H1 (cell line): ENCODE results near the gene USP20. TPM values are rescaled to one million over a fixed set of nuclear protein-coding genes. Genes with fewer than 3 reads are reported as not detected.

ENCODE experiments used
- CTCF ChIA-PET: fragments of 300-600 bp; sonication (Branson Sonifier 250); formaldehyde crosslinking; loops from one replicate; lab custom pipeline; 2021; ENCODE audit not compliant: partially characterized antibody; lab: Charles Lee
- POLR2A ChIA-PET: fragments of 300-600 bp; sonication (Branson Sonifier 250); formaldehyde crosslinking; loops from one replicate; lab custom pipeline; 2021; ENCODE audit warnings: inconsistent platforms; ENCODE audit not compliant: partially characterized antibody; lab: Charles Lee
- DNase-seq, 2 experiments: peaks; one replicate each; pipeline versions ENCODE4 v3.0.0 to v3.0.0-alpha.2; 2010 to 2022; ENCODE audit warnings: low spot score in 2 of 2, low read depth in 1 of 2, mixed read lengths in 1 of 2
- FAIRE-seq: peaks from 2 replicates; lab custom pipeline; 2011; peaks lifted over from hg19 to GRCh38; lab: Jason Lieb, UNC
- H2AFZ ChIP-seq: 2 replicates; pipeline ENCODE4 v1.8.1; 2012; ENCODE audit warnings: low read length, inconsistent platforms
- H2AK5ac ChIP-seq: 2 replicates; pipeline ENCODE4 v1.6.1; 2013; ENCODE audit warnings: low read depth, low read length
- H2BK120ac ChIP-seq: replicated peaks from 2 replicates; pipeline ENCODE3; 2013; ENCODE audit warnings: low read depth, low read length, inconsistent platforms
- H2BK12ac ChIP-seq: 2 replicates; pipeline ENCODE4 v1.6.1; 2013; ENCODE audit warnings: low read depth, low read length
- H2BK15ac ChIP-seq: 2 replicates; pipeline ENCODE4 v1.6.1; 2013; ENCODE audit warnings: low read length
- H2BK20ac ChIP-seq: 2 replicates; pipeline ENCODE4 v1.6.1; 2013; ENCODE audit warnings: low read length
- H2BK5ac ChIP-seq: 2 replicates; pipeline ENCODE4 v1.6.1; 2013; ENCODE audit warnings: low read depth, low read length
- H3K14ac ChIP-seq: 2 replicates; pipeline ENCODE4 v1.6.1; 2013; ENCODE audit warnings: inconsistent platforms; ENCODE audit not compliant: insufficient read length
- H3K18ac ChIP-seq: 2 replicates; pipeline ENCODE4 v1.6.1; 2013; ENCODE audit warnings: low read length; ENCODE audit errors: extremely low read depth
- H3K23ac ChIP-seq: 2 replicates; pipeline ENCODE4 v1.6.1; 2013; ENCODE audit warnings: inconsistent platforms; ENCODE audit not compliant: insufficient read length
- H3K23me2 ChIP-seq: 2 replicates; pipeline ENCODE4 v1.6.1; 2013; ENCODE audit warnings: low read depth, low read length
- H3K27ac ChIP-seq: 2 replicates; pipeline ENCODE4 v1.6.1; 2011; ENCODE audit warnings: low read depth, low read length, inconsistent platforms
- H3K27me3 ChIP-seq, 4 experiments: replicated peaks in 1 of 4; 1 replicate in 1 of 4; 2 replicates in 3 of 4; pipeline versions ENCODE4 v1.6.1 to v1.8.1; 2011 to 2013; ENCODE audit warnings: low read length in 3 of 4, mild to moderate bottlenecking in 3 of 4, inconsistent platforms in 2 of 4, mixed read lengths in 2 of 4, moderate library complexity in 1 of 4; ENCODE audit not compliant: control insufficient read depth in 3 of 4, insufficient read depth in 3 of 4; ENCODE audit errors: extremely low read depth in 1 of 4
- H3K36me3 ChIP-seq, 4 experiments: 2 replicates each; pipeline versions ENCODE4 v1.6.1 to v1.8.1; 2011 to 2013; ENCODE audit warnings: mild to moderate bottlenecking in 4 of 4, low read length in 3 of 4, moderate library complexity in 2 of 4, control low read depth in 1 of 4, inconsistent platforms in 1 of 4; ENCODE audit not compliant: insufficient read depth in 4 of 4, control insufficient read depth in 2 of 4
- H3K4ac ChIP-seq: replicated peaks from 2 replicates; pipeline ENCODE3; 2013; ENCODE audit warnings: low read length, low read depth, mixed read lengths, inconsistent platforms; ENCODE audit not compliant: insufficient read length
- H3K4me1 ChIP-seq, 4 experiments: replicated peaks in 1 of 4; 1 replicate in 1 of 4; 2 replicates in 3 of 4; pipeline versions ENCODE4 v1.6.1 to v1.8.1; 2011 to 2013; ENCODE audit warnings: low read length in 3 of 4, inconsistent platforms in 2 of 4, mixed read lengths in 1 of 4; ENCODE audit not compliant: insufficient read depth in 4 of 4, control insufficient read depth in 3 of 4
- H3K4me2 ChIP-seq, 2 experiments: 2 replicates each; pipeline versions ENCODE4 v1.6.1 to v1.8.1; 2011 to 2013; ENCODE audit warnings: low read depth in 2 of 2, low read length in 2 of 2, control low read depth in 1 of 2, inconsistent platforms in 1 of 2, mild to moderate bottlenecking in 1 of 2; ENCODE audit not compliant: insufficient read depth in 1 of 2
- H3K4me3 ChIP-seq, 4 experiments: fragments of 200-600, 300-600 bp in 1 of 4; sonication (generic), shearing (Covaris generic), sonication (Bioruptor Twin) in 1 of 4; 2 replicates each; pipeline versions ENCODE4 v1.5.1 to v1.8.1; 2011 to 2016; ENCODE audit warnings: low read length in 4 of 4, low read depth in 3 of 4, control low read depth in 2 of 4, inconsistent platforms in 2 of 4, mild to moderate bottlenecking in 2 of 4, mixed read lengths in 1 of 4, moderate library complexity in 1 of 4; ENCODE audit not compliant: insufficient read depth in 2 of 4; ENCODE audit errors: extremely low read depth in 1 of 4
- H3K56ac ChIP-seq: replicated peaks from 2 replicates; pipeline ENCODE3; 2013; ENCODE audit warnings: low read depth, mild to moderate bottlenecking, mixed read lengths, low read length, inconsistent platforms; ENCODE audit not compliant: insufficient read length
- H3K79me1 ChIP-seq: 2 replicates; pipeline ENCODE4 v1.6.1; 2013; ENCODE audit warnings: low read depth, low read length, control low read depth
- H3K79me2 ChIP-seq, 2 experiments: 2 replicates each; pipeline versions ENCODE4 v1.6.1 to v1.8.1; 2012 to 2013; ENCODE audit warnings: low read length in 2 of 2, mild to moderate bottlenecking in 2 of 2, inconsistent platforms in 1 of 2; ENCODE audit not compliant: insufficient read depth in 2 of 2, control insufficient read depth in 1 of 2
- H3K9ac ChIP-seq, 4 experiments: replicated peaks in 1 of 4; 1 replicate in 1 of 4; 2 replicates in 3 of 4; pipeline versions ENCODE4 v1.6.1 to v1.8.1; 2011 to 2013; ENCODE audit warnings: low read depth in 3 of 4, low read length in 3 of 4, control low read depth in 2 of 4, mild to moderate bottlenecking in 2 of 4, moderate library complexity in 2 of 4, inconsistent platforms in 1 of 4; ENCODE audit errors: extremely low read depth in 1 of 4
- H3K9me3 ChIP-seq, 2 experiments: 2 replicates each; pipeline versions ENCODE4 v1.6.1 to v1.8.1; 2012 to 2013; ENCODE audit warnings: mild to moderate bottlenecking in 2 of 2, moderate library complexity in 2 of 2, control low read depth in 1 of 2, inconsistent platforms in 1 of 2, low read depth in 1 of 2, low read length in 1 of 2, mixed read lengths in 1 of 2; ENCODE audit not compliant: insufficient read depth in 2 of 2
- H4K20me1 ChIP-seq, 2 experiments: replicated peaks in 1 of 2; 2 replicates each; pipeline versions ENCODE3 to v1.8.1; 2011 to 2013; ENCODE audit warnings: inconsistent platforms in 2 of 2, low read length in 2 of 2, mild to moderate bottlenecking in 1 of 2; ENCODE audit not compliant: insufficient read depth in 2 of 2, control insufficient read depth in 1 of 2
- H4K5ac ChIP-seq: 2 replicates; pipeline ENCODE4 v1.6.1; 2013; ENCODE audit warnings: low read length, low read depth, mixed read lengths, inconsistent platforms; ENCODE audit not compliant: insufficient read length
- H4K8ac ChIP-seq: 2 replicates; pipeline ENCODE4 v1.8.0; 2013; ENCODE audit warnings: mild to moderate bottlenecking, moderate library complexity, low read length, inconsistent platforms; ENCODE audit not compliant: insufficient read depth; ENCODE audit errors: extremely low read depth
- H4K91ac ChIP-seq: replicated peaks from 2 replicates; pipeline ENCODE3; 2013; ENCODE audit warnings: low read length, mixed read lengths, inconsistent platforms; ENCODE audit not compliant: insufficient read length
- CEBPB ChIP-seq: IDR thresholded peaks from 2 replicates; pipeline ENCODE4 v1.6.1; 2012; ENCODE audit warnings: low read depth, low read length
- HDAC6 ChIP-seq: IDR thresholded peaks from one replicate; pipeline ENCODE4 v1.7.1; 2012; ENCODE audit warnings: low read depth, mild to moderate bottlenecking, inconsistent platforms, low read length, moderate library complexity
- MAFK ChIP-seq: IDR thresholded peaks from 2 replicates; pipeline ENCODE4 v1.6.1; 2012; ENCODE audit warnings: low read depth, mild to moderate bottlenecking, improper control_type of control experiment, low read length
- NRF1 ChIP-seq: IDR thresholded peaks from 2 replicates; pipeline ENCODE4 v1.6.1; 2011; ENCODE audit warnings: mild to moderate bottlenecking, low read depth, low read length, improper control_type of control experiment
- POLR2AphosphoS5 ChIP-seq: IDR thresholded peaks from 2 replicates; pipeline ENCODE4 v1.6.1; 2011; ENCODE audit warnings: low read depth, low read length
- RNF2 ChIP-seq: fragments of 200-900, 300-1000 bp; sonication (generic); IDR thresholded peaks from 2 replicates; pipeline ENCODE4 v1.7.1; 2016; ENCODE audit warnings: borderline replicate concordance, low read depth, mild to moderate bottlenecking, antibody characterized with exemption, low read length; ENCODE audit not compliant: poor library complexity, severe bottlenecking; ENCODE audit errors: missing control alignments
- SAP30 ChIP-seq: fragments of 300-600 bp; sonication (generic); IDR thresholded peaks from 2 replicates; pipeline ENCODE4 v1.7.1; 2012; ENCODE audit warnings: low read length, moderate library complexity, mild to moderate bottlenecking, inconsistent platforms; ENCODE audit not compliant: insufficient read depth, insufficient replicate concordance
- SIRT6 ChIP-seq: IDR thresholded peaks from one replicate; pipeline ENCODE4 v1.7.1; 2012; ENCODE audit warnings: low read length, inconsistent platforms
- SIX5 ChIP-seq: IDR thresholded peaks from 2 replicates; pipeline ENCODE4 v1.6.1; 2011; ENCODE audit warnings: mild to moderate bottlenecking, low read depth, low read length
- SP2 ChIP-seq: IDR thresholded peaks from 2 replicates; pipeline ENCODE4 v1.6.1; 2012; ENCODE audit warnings: mild to moderate bottlenecking, low read length, inconsistent platforms
- SP4 ChIP-seq: IDR thresholded peaks from 2 replicates; pipeline ENCODE4 v1.6.1; 2012; ENCODE audit warnings: low read length, inconsistent platforms
- TAF1 ChIP-seq: IDR thresholded peaks from 2 replicates; pipeline ENCODE4 v1.6.1; 2011; ENCODE audit warnings: mild to moderate bottlenecking, low read depth, low read length
- TAF7 ChIP-seq: optimal IDR thresholded peaks from 2 replicates; pipeline ENCODE3; 2011; ENCODE audit warnings: low read depth, mild to moderate bottlenecking, inconsistent platforms, low read length, moderate library complexity, borderline replicate concordance
- WGBS, 2 experiments: shearing (Covaris generic) in 1 of 2; methylation state at CpG; one replicate each; pipeline versions ENCODE4 v1.1.6 to v1.1.7; 2013 to 2015; ENCODE audit warnings: low lambda C conversion rate in 2 of 2, mixed read lengths in 2 of 2, inconsistent platforms in 1 of 2, low coverage in 1 of 2, missing lambda C conversion rate in 1 of 2; ENCODE audit not compliant: insufficient replicate concordance in 2 of 2, insufficient coverage in 1 of 2, insufficient read length in 1 of 2; ENCODE audit errors: extremely low coverage in 1 of 2, missing lambda C conversion rate in 1 of 2; 5-methylcytosine and 5-hydroxymethylcytosine counted together
- polyA plus RNA-seq, 7 experiments: library from polyadenylated mRNA; depleted of rRNA in 3 of 7; stranded (reverse) in 5 of 7; unstranded in 2 of 7; fragments of >200 nt in 5 of 7; fragments of 200-250 nt in 2 of 7; gene quantifications; 1 replicate in 5 of 7; 2 replicates in 1 of 7; 4 replicates in 1 of 7; pipeline versions ENCODE4 v1.2.1 to v1.2.3, GENCODE V29; 2011 to 2013; ENCODE audit warnings: missing spikeins in 2 of 7, mixed read lengths in 2 of 7
- total RNA-seq: library from RNA; stranded (reverse); fragmentation: NEBNext Ultra II Directional; extraction: Animal tissue kit (Norgen Biotek cat#: 25700); gene quantifications from 2 replicates; pipeline ENCODE4 v1.2.1, GENCODE V29; 2021
- TF ChIP-seq, protein P1 (sequence below): IDR thresholded peaks from 2 replicates; pipeline ENCODE4 v1.6.1; 2012; ENCODE audit warnings: inconsistent platforms

Gene USP20
- total and polyA plus RNA-seq, 2 of the 8 experiments (the other 6 are each of a cell fraction or from before 2014, with no cell fraction given) = 13.4 to 23.0 TPM

DNA sequence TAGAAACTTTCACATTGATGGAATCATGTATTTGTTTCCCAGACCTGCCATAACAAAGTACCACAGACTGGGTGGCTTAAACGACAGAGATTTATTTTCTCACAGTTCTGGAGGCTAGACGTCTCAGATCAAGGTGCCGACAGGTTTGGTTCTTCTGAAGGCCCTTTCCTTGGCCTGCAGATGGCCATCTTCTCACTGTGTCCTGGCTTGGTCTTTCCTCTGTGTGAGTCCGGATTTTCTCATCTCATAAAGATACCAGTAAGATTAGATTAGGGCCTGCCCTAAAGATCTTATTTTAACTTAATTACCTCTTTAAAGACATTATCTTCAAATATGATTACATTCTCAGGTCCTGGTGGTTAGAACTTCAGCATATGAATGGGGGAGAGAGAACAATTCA lies 5.8 kb downstream of the USP20 start:
- CTCF ChIA-PET = interaction anchor here (0.5 to 1.5 kb wide), 2 partner anchors 8 to 272 kb away, joined by 3 read pairs; no protein-coding TSS in a partner anchor
- no peak for DNase-seq
- Histone ChIP-seq H3K4ac (no peak overlapping the region), H4K5ac (no peak overlapping the region), H3K9me3 (no peaks in the 10 kb centered on the region), H2BK5ac (no peak overlapping the region), H4K91ac (no peak overlapping the region), H3K18ac (no peak overlapping the region), H3K4me3 (no peak overlapping the region), H2AFZ (no peak overlapping the region), H3K36me3 (no peaks in the 10 kb centered on the region), H4K20me1 (peaks cover 0 to 3% of the 10 kb centered on the region in 2 experiments), H2BK120ac (no peak overlapping the region), H3K56ac (no peak overlapping the region), H3K14ac (no peak overlapping the region), H3K23ac (no peak overlapping the region), H2AK5ac (no peak overlapping the region), H3K79me1 (peaks cover 4% of the 10 kb centered on the region; the same call in 1 of the 2 replicates), H4K8ac (no peak overlapping the region), H3K23me2 (no peaks in the 10 kb centered on the region), H3K4me1 (peaks cover 5 to 18% (median 10%) of the 10 kb centered on the region in 4 experiments; a peak in 6 of 7 replicates), H3K4me2 (no peak overlapping the region), H3K79me2 (peaks cover 0 to 3% of the 10 kb centered on the region in 2 experiments; a peak in 1 of 4 replicates), H2BK20ac (no peak overlapping the region), H2BK12ac (no peak overlapping the region), H3K9ac (no peak overlapping the region), H3K27me3 (no peaks in the 10 kb centered on the region), H2BK15ac (no peak overlapping the region), H3K27ac (no peak overlapping the region)
- POLR2A ChIA-PET = interaction anchor here (0.7 kb wide), 1 partner anchor 37 kb away, joined by 3 read pairs; no protein-coding TSS in a partner anchor
- no peak for FAIRE-seq
- 87% methylated on average over 4 of the region's 4 CpGs; no CpG with 5 or more reads in 1 of the 2 experiments for WGBS, 2 experiments
- TF ChIP-seq, protein P1, sequence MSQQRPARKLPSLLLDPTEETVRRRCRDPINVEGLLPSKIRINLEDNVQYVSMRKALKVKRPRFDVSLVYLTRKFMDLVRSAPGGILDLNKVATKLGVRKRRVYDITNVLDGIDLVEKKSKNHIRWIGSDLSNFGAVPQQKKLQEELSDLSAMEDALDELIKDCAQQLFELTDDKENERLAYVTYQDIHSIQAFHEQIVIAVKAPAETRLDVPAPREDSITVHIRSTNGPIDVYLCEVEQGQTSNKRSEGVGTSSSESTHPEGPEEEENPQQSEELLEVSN = no peak
- TF ChIP-seq SP2 = no peak
- no peak for TF ChIP-seq CEBPB
- no peak for TF ChIP-seq MAFK
- TF ChIP-seq HDAC6 = no peak
- TF ChIP-seq POLR2AphosphoS5 = no peak
- no peak for TF ChIP-seq TAF7
- TF ChIP-seq TAF1 = no peak
- TF ChIP-seq SIX5 = no peak
- no peak for TF ChIP-seq SIRT6
- TF ChIP-seq NRF1 = no peak
- TF ChIP-seq SP4 = no peak
- TF ChIP-seq SAP30 = no peak
- no peak for TF ChIP-seq RNF2
